ENCODE results near the gene OXSR1.

Gene OXSR1

GRCh38 chr3:38264353-38264771 is 99.0 kb downstream of the OXSR1 start:
- no peak for TF ChIP-seq CTCF (conservative IDR thresholded peaks at IDR 0.05; ENCODE audit: low read depth, low read length)
- no peak for DNase-seq (ENCODE audit: low read depth)
- H3K4me3 ChIP-seq (ENCODE audit: low read depth, low read length): no peak overlapping the region

GRCh38 chr3:38264779-38265178 is 99.4 kb downstream of the OXSR1 start:
- no peak for TF ChIP-seq CTCF (conservative IDR thresholded peaks at IDR 0.05; ENCODE audit: low read depth, low read length)
- no peak overlapping the region for H3K4me3 ChIP-seq (ENCODE audit: low read depth, low read length)

DNA sequence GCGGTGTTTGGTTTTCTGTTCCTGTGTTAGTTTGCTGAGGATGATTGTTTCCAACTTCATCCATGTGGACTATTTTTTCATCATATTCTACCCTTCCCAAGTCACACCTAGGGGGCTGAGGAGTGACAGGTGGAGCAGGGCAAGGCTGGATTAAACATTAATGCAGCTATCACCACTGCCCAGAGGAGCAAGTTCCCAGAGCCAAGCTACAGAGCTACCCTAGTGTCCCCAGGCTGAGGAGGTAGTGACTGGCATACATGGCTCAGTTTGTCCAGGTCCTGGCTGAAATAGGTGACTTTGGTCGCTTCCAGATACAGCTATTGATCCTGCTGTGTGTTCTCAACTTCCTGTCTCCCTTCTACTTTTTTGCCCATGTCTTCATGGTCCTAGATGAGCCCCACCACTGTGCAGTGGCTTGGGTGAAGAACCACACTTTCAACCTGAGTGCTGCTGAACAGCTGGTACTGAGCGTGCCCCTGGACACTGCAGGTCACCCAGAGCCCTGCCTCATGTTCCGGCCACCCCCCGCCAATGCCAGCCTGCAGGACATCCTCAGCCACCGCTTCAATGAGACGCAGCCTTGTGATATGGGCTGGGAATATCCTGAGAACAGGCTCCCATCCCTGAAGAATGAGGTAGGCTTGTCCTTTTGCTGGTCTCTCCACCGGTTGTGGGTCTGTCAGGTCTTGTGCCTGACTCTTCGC is 100.4 kb downstream of the OXSR1 start, which contains the start of gene SLC22A13:
TSS of gene SLC22A13 (plus strand) at position 209 of the 704 bp plus-strand sequence. CDS start at position 258, 49 bp downstream.
- no peak for DNase-seq (ENCODE audit: low read depth)
- TF ChIP-seq CTCF (conservative IDR thresholded peaks at IDR 0.05; ENCODE audit: low read depth, low read length): no peak
- H3K4me3 ChIP-seq (ENCODE audit: low read depth, low read length): no peak within 1 kb of the TSS

More at GRCh38 chr3:38264779-38265178, 99.4 kb downstream of the OXSR1 start:
- no peak for DNase-seq (ENCODE audit: low read depth)

DNA sequence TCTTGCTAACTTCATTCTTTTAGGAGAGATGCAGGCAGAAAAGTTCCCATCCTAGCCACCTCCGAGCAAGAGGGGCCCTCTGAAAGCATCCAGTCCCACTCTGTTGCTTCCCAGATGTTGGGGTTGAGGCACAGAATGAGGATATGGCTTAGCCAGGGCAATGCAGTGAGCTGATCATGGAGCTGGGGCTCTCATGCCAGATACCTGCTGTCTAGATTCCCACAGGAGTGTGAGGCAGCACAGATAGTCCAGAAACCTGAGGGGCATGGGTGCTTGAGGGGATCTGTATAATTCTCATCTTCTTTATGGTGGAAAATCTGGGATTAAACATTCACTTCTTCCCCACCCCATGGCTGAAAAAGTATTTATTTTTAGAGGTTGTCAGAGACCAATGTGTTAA is 101.5 kb downstream of the OXSR1 start:
- no peak overlapping the region for H3K4me3 ChIP-seq (ENCODE audit: low read depth, low read length)
- no peak for DNase-seq (ENCODE audit: low read depth)
- no peak for TF ChIP-seq CTCF (conservative IDR thresholded peaks at IDR 0.05; ENCODE audit: low read depth, low read length)

GRCh38 chr3:38267662-38268061 is 102.3 kb downstream of the OXSR1 start:
- TF ChIP-seq CTCF (conservative IDR thresholded peaks at IDR 0.05; ENCODE audit: low read depth, low read length): no peak
- no peak overlapping the region for H3K4me3 ChIP-seq (ENCODE audit: low read depth, low read length)
- DNase-seq (ENCODE audit: low read depth): no peak

DNA sequence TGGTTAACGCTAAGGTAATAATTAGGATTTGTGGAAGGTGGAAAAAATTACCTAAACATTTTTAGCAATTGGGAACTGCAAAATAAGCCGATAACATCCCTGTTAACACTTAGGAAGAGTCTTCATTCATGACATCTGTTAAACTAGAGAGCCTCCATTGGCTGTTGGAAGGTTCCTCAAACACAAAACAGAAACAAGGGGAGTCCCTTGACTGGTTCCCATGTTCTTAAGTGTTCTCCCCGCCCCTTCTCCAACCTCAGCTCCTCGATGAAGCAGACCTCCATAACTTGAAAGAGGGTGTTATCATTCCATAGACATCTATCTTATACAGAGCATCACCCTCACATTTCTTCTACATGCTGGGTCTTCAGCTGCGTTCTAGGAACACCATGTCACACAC is 102.8 kb downstream of the OXSR1 start:
- no peak overlapping the region for H3K4me3 ChIP-seq (ENCODE audit: low read depth, low read length)
- no peak for DNase-seq (ENCODE audit: low read depth)
- TF ChIP-seq CTCF (conservative IDR thresholded peaks at IDR 0.05; ENCODE audit: low read depth, low read length): no peak

DNA sequence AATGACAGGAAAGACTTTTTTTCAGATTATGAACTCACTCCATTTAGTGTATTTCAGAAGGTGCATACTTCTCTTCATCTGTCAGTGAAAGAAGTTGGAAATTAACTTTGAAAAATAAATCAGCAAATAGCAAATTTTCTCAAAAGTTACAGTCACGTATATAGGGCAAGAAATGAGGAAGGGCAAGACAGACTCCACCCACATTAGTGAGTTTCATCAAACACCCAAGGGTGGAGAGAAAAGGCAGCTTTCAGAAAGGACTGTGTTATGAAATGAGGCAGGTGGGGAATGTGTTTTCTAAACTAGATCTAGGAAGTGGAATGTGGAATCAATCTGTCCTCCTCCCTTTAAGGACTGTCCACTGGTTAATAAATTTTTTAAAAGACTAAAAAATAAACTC is 103.2 kb downstream of the OXSR1 start:
- no peak for DNase-seq (ENCODE audit: low read depth)
- TF ChIP-seq CTCF (conservative IDR thresholded peaks at IDR 0.05; ENCODE audit: low read depth, low read length): no peak
- H3K4me3 ChIP-seq (ENCODE audit: low read depth, low read length): no peak overlapping the region

Measured in choroid plexus epithelial cell (primary cell).